Measurements from ENCODE around the gene ELK4. TPM values are rescaled to one million over a fixed set of nuclear protein-coding genes. Genes with fewer than 3 reads are reported as not detected.

The ELK4 gene
- total RNA-seq, 2 experiments from 2014 or later = 54.0 to 57.4 TPM

GRCh38 chr1:205663286-205663936 is 31.6 kb upstream of the ELK4 start:
- CTCF ChIA-PET = interaction anchor here (0.5 to 12.0 kb wide), 3 partner anchors 48 to 282 kb away, joined by 3 to 346 read pairs (median 225); no protein-coding TSS in a partner anchor
- H3K9me3 Mint-ChIP-seq (ENCODE audit: low read depth) = no peaks in the 10 kb centered on the region
- intact Hi-C loops (cut with DNase I, micrococcal nuclease) = no loop called here
- DNase-seq (no peak), ATAC-seq (no peak)
- no peak overlapping the region for H3K27ac Mint-ChIP-seq
- POLR2A ChIA-PET = interaction anchor here (0.7 kb wide), 1 partner anchor 56 kb away, joined by 3 read pairs; no protein-coding TSS in a partner anchor
- no peak overlapping the region for H3K4me3 Mint-ChIP-seq
- H3K36me3 Mint-ChIP-seq (ENCODE audit: low read depth) = no peaks in the 10 kb centered on the region
- no peaks in the 10 kb centered on the region for H3K4me1 Mint-ChIP-seq
- H3K27me3 Mint-ChIP-seq = peaks cover 2% of the 10 kb centered on the region

GRCh38 chr1:205662791-205663190 is 31.0 kb upstream of the ELK4 start:
- DNase-seq (no peak), ATAC-seq (no peak)
- H3K4me3 Mint-ChIP-seq = no peak overlapping the region
- H3K27ac Mint-ChIP-seq = no peak overlapping the region
- H3K27me3 Mint-ChIP-seq = no peaks in the 10 kb centered on the region
- intact Hi-C loops (cut with DNase I, micrococcal nuclease) = no loop called here
- no peaks in the 10 kb centered on the region for H3K9me3 Mint-ChIP-seq (ENCODE audit: low read depth)
- no peaks in the 10 kb centered on the region for H3K4me1 Mint-ChIP-seq
- H3K36me3 Mint-ChIP-seq (ENCODE audit: low read depth) = no peaks in the 10 kb centered on the region
- CTCF ChIA-PET = interaction anchor here (0.5 to 12.0 kb wide), 4 partner anchors 49 to 282 kb away, joined by 3 to 346 read pairs (median 114); no protein-coding TSS in a partner anchor
- POLR2A ChIA-PET = no interaction called here

GRCh38 chr1:205662135-205662738 is 30.4 kb upstream of the ELK4 start:
- ChIA-PET POLR2A (no interaction called here), CTCF (interaction anchor here (0.6 to 12.0 kb wide), 6 partner anchors 10 to 315 kb away, joined by 3 to 346 read pairs (median 56); no protein-coding TSS in a partner anchor)
- no peak for DNase-seq
- intact Hi-C loops (cut with DNase I, micrococcal nuclease) = no loop called here
- H3K36me3 Mint-ChIP-seq (ENCODE audit: low read depth) = no peaks in the 10 kb centered on the region
- no peak for ATAC-seq
- no peaks in the 10 kb centered on the region for H3K27me3 Mint-ChIP-seq
- H3K27ac Mint-ChIP-seq = no peak overlapping the region
- no peaks in the 10 kb centered on the region for H3K4me1 Mint-ChIP-seq
- no peaks in the 10 kb centered on the region for H3K9me3 Mint-ChIP-seq (ENCODE audit: low read depth)
- H3K4me3 Mint-ChIP-seq = no peak overlapping the region

DNA sequence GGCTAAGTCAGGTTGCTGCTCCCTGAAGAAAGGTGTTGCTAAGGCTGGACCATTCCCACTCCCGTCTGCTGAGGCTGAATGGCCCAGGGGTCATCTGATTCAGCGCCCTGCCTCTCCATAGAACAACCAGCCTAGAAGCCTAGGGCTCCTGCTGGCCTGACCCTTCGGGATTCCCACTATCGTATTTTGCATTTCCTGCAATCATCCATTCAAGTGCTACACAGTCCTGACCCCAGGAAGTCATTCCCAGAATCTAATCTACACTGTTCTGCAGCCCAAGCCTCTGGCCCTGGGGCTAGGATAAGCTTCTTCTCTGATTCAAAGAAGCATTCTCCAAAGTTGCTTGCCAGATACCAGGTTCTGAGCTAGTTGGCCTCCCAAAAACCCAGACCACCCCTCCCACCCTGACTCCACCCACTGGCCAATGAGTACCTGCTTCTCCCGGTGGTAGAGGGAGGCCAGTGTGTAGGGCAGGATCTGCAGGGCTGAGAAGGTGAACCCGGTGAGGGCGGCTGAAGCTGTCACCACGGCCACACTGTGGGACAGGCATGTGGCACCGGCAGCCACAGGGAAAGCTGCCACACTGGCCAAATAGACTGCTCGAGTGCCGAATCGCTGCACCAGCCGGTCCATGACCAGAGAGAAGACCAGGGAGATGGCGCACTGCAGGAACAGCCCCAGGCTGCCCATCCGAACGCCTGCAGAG is 29.8 kb upstream of the ELK4 start:
- no peak for ATAC-seq
- H3K27me3 Mint-ChIP-seq = no peaks in the 10 kb centered on the region
- POLR2A ChIA-PET = no interaction called here
- H3K36me3 Mint-ChIP-seq (ENCODE audit: low read depth) = no peaks in the 10 kb centered on the region
- H3K4me3 Mint-ChIP-seq = no peak overlapping the region
- no peak overlapping the region for H3K27ac Mint-ChIP-seq
- intact Hi-C loops (cut with DNase I, micrococcal nuclease) = no loop called here
- CTCF ChIA-PET = interaction anchor here (0.6 to 12.0 kb wide), 8 partner anchors 11 to 316 kb away, joined by 3 to 346 read pairs (median 40); partner anchors contain the start of gene SLC45A3
- DNase-seq = no peak
- no peaks in the 10 kb centered on the region for H3K4me1 Mint-ChIP-seq
- H3K9me3 Mint-ChIP-seq (ENCODE audit: low read depth) = no peaks in the 10 kb centered on the region

DNA sequence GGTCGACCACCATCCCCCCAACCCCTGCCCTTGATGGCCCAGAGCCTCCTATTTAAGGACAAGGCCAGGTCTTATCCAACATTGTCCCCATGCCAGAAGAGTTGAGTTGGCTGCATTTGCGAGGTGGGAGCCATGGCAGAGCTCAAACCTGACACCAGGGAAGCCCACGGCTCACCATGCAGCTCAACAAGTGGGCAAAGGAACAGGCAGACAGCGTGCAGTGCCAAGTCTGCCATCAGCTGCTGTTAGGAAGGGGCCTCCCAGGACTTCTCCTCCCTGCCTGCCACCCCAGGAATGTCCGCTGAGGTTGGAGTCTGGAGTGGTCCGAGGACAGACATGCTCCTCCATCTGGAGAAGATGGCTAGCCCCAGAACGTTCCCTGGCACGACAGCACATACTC is 28.6 kb upstream of the ELK4 start:
- Mint-ChIP-seq H3K27me3 (no peaks in the 10 kb centered on the region), H3K4me1 (no peaks in the 10 kb centered on the region), H3K9me3 (ENCODE audit: low read depth) (no peaks in the 10 kb centered on the region), H3K27ac (no peak overlapping the region), H3K36me3 (ENCODE audit: low read depth) (no peaks in the 10 kb centered on the region), H3K4me3 (no peak overlapping the region)
- no peak for ATAC-seq
- ChIA-PET CTCF (interaction anchor here (0.6 to 12.0 kb wide), 11 partner anchors 10 to 317 kb away, joined by 3 to 346 read pairs (median 32); partner anchors contain the start of gene SLC45A3), POLR2A (no interaction called here)
- DNase-seq = no peak
- intact Hi-C loops (cut with DNase I, micrococcal nuclease) = no loop called here

DNA sequence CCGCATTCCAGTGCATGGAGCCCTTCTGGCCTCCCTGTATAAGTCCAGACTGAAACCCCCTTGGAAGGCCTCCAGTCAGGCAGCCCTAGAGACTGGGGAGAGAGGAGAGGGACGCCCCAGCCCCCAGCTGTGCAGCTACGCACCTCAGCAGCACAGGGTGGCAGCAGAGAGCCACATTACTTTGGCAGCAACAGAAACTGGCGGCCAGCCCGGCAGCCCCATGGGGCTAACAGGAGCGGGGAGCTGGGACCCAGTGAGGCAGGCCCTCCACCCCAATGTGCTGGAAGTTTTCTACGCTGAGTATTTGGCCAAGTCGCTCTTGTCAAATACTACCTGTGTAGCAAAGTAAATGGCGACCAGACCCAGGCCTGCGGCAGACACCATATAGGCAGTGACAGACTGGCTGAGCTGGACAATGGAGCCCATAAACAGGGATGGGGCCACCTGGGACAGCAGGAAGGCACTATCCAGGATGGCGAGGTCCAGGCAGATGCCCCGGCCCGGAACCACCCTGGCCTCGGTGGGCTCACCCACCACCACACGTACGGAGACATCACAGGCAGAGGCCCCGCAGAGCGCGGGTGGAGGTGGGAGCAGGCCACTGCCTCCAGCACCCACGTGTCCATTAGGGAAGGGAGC is 27.3 kb upstream of the ELK4 start:
- Mint-ChIP-seq H3K36me3 (ENCODE audit: low read depth) (no peaks in the 10 kb centered on the region), H3K27ac (no peak overlapping the region), H3K9me3 (ENCODE audit: low read depth) (no peaks in the 10 kb centered on the region), H3K4me1 (no peaks in the 10 kb centered on the region), H3K27me3 (no peaks in the 10 kb centered on the region), H3K4me3 (no peak overlapping the region)
- POLR2A ChIA-PET = interaction anchor here (2.0 kb wide), 1 partner anchor 67 kb away, joined by 8 read pairs; no protein-coding TSS in a partner anchor
- CTCF ChIA-PET = interaction anchor here (0.7 to 12.0 kb wide), 67 partner anchors 8 to 456 kb away, joined by 3 to 346 read pairs (median 5); partner anchors contain the start of genes ELK4 and SLC45A3
- intact Hi-C loops (cut with DNase I, micrococcal nuclease) = loop anchor here (1.0 to 10.0 kb wide), 8 partner anchors 20 to 318 kb away; no protein-coding TSS in a partner anchor
- ATAC-seq (peak; percentile 99), DNase-seq (peak; percentile 88)

- ATAC-seq = no peak
- H3K4me1 Mint-ChIP-seq = no peaks in the 10 kb centered on the region
- no peak overlapping the region for H3K4me3 Mint-ChIP-seq
- ChIA-PET CTCF (interaction anchor here (0.8 to 12.0 kb wide), 20 partner anchors 20 to 324 kb away, joined by 3 to 346 read pairs (median 4); partner anchors contain the start of genes ELK4 and SLC45A3), POLR2A (no interaction called here)
- H3K36me3 Mint-ChIP-seq (ENCODE audit: low read depth) = no peaks in the 10 kb centered on the region
- intact Hi-C loops (cut with DNase I, micrococcal nuclease) = loop anchor here in 1 of 2 experiments (2.0 to 10.0 kb wide), 3 partner anchors 136 to 261 kb away; no protein-coding TSS in a partner anchor
- no peak for DNase-seq
- no peak overlapping the region for H3K27ac Mint-ChIP-seq
- no peaks in the 10 kb centered on the region for H3K27me3 Mint-ChIP-seq
- H3K9me3 Mint-ChIP-seq (ENCODE audit: low read depth) = no peaks in the 10 kb centered on the region
These were observed 24.4 kb upstream of the ELK4 start for GRCh38 chr1:205656236-205656635.

GRCh38 chr1:205652984-205653383 is 21.2 kb upstream of the ELK4 start:
- ATAC-seq (no peak), DNase-seq (no peak)
- Mint-ChIP-seq H3K27me3 (no peaks in the 10 kb centered on the region), H3K36me3 (ENCODE audit: low read depth) (no peaks in the 10 kb centered on the region), H3K4me3 (no peak overlapping the region), H3K27ac (no peak overlapping the region), H3K4me1 (no peaks in the 10 kb centered on the region), H3K9me3 (ENCODE audit: low read depth) (no peaks in the 10 kb centered on the region)
- ChIA-PET POLR2A (no interaction called here), CTCF (interaction anchor here (10.3 to 12.0 kb wide), 2 partner anchors 58 to 61 kb away, joined by 225 to 346 read pairs; no protein-coding TSS in a partner anchor)
- intact Hi-C loops (cut with DNase I, micrococcal nuclease) = loop anchor here in 1 of 2 experiments (10.0 kb wide), 1 partner anchor 258 kb away; no protein-coding TSS in a partner anchor

DNA sequence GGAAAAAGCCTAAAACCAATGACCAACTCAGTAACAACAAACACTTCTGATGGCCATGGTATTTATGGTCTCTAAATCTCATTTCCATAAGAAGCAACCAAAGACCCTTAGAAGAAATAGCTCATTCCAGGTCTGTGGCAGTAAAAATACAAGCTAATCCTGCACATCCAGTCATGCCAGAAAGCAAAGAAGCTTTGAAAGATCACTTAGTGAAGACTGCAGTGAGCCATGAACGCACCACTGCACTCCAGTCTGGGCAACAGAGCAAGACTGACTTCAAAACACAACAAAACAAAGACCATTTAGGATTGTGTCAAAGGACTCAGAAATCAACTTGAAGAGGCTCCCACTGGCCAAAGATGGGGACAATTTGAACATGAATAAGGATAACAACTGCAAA is 18.4 kb upstream of the ELK4 start:
- intact Hi-C loops (cut with DNase I, micrococcal nuclease) = loop anchor here in 1 of 2 experiments (10.0 kb wide), 1 partner anchor 255 kb away; no protein-coding TSS in a partner anchor
- no peak overlapping the region for H3K4me3 Mint-ChIP-seq
- ChIA-PET POLR2A (no interaction called here), CTCF (interaction anchor here (0.6 to 3.4 kb wide), 5 partner anchors 8 to 124 kb away, joined by 3 to 20 read pairs (median 4); partner anchors contain the start of gene ELK4)
- ATAC-seq (no peak), DNase-seq (no peak)
- H3K4me1 Mint-ChIP-seq = no peaks in the 10 kb centered on the region
- no peaks in the 10 kb centered on the region for H3K9me3 Mint-ChIP-seq (ENCODE audit: low read depth)
- no peaks in the 10 kb centered on the region for H3K36me3 Mint-ChIP-seq (ENCODE audit: low read depth)
- H3K27me3 Mint-ChIP-seq = peaks cover 4% of the 10 kb centered on the region
- no peak overlapping the region for H3K27ac Mint-ChIP-seq

DNA sequence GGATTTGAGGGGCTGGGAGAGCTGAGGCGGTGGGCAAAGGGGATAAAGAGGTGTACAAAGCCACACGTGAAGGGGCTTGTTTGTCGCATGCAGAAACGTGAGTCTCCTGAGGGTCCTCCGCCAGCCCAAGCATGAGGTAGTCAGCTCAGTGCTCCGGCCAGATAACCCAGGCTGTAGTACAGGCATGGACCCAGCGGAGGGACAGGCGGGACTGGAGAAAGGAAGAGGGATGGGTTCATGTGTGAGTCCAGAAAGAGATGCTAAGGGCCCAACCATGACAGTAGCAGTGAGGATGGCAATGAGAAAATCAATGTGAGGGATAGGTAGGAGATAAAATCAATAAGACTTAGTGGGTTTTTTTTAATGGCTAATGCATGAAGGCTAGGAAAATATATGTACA is 13.7 kb upstream of the ELK4 start:
- H3K9me3 Mint-ChIP-seq (ENCODE audit: low read depth) = no peaks in the 10 kb centered on the region
- ATAC-seq (no peak), DNase-seq (no peak)
- H3K27ac Mint-ChIP-seq = no peak overlapping the region
- H3K27me3 Mint-ChIP-seq = peaks cover 4% of the 10 kb centered on the region
- POLR2A ChIA-PET = no interaction called here
- intact Hi-C loops (cut with DNase I, micrococcal nuclease) = no loop called here
- H3K36me3 Mint-ChIP-seq (ENCODE audit: low read depth) = no peaks in the 10 kb centered on the region
- no peaks in the 10 kb centered on the region for H3K4me1 Mint-ChIP-seq
- no peak overlapping the region for H3K4me3 Mint-ChIP-seq
- CTCF ChIA-PET = interaction anchor here (0.6 to 2.0 kb wide), 5 partner anchors 9 to 161 kb away, joined by 3 to 7 read pairs (median 6); no protein-coding TSS in a partner anchor

Measured in activated CD4-positive, alpha-beta T cell treated with anti-CD3 and anti-CD28 coated beads for 36 hours (primary cell).